Testis (tissue), 2 donors: ENCODE results near the gene NFIX.

Experiments used
- POLR2A ChIP-seq: fragments of 450-650 bp; IDR thresholded peaks from one replicate; pipeline ENCODE4 v1.6.1; 2017; ENCODE audit warnings: antibody characterized with exemption, mild to moderate bottlenecking, moderate library complexity
- TF ChIP-seq, protein P1 (sequence below), 3 experiments: fragments of 450-650 bp in 2 of 3; fragments of 200-600 bp in 1 of 3; sonication (generic) in 1 of 3; IDR thresholded peaks; one replicate each; pipeline ENCODE4 v1.5.1; 2016 to 2019; ENCODE audit warnings: antibody characterized with exemption in 3 of 3, mild to moderate bottlenecking in 2 of 3, moderate library complexity in 1 of 3

DNA sequence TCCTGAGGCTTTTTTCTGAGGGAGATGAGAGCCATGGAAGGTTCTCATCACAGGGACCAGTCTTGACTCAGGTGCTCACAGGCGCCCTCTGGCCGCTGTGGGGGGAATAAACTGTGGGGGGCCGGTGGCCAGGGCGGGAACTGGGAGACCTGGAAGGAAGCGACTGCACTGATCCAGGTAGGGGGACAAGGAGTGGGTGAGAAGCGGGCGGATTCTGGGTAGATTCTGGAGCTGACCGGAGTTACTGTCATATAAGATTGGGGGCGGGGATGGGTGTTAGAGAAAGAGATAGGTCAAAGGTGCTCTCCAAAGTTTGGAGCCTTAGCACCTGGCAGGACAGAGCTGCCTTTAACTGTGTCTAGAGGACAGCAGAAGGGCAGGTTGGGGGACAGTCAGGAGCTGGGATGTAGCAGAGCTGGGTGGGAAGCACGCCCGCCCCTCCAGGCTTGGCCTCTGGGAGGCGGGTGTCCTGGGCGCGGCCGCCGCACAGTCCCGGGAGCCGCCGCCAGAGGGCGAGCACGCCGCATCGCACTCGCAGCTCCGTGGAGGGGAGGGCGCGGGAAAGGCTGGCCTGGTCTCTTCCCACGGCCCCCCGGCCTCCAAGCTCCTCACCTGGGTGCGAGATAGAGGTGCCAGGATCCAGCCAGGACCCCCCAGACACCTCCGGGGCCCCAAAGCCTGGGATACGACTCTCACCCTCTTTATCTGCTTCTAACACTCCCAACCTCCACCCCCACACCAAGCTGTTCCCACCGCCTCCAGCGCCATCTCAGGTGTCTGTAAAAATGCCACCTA is 30.1 kb upstream of the NFIX start:
- TF ChIP-seq POLR2A = no peak
- TF ChIP-seq, protein P1, sequence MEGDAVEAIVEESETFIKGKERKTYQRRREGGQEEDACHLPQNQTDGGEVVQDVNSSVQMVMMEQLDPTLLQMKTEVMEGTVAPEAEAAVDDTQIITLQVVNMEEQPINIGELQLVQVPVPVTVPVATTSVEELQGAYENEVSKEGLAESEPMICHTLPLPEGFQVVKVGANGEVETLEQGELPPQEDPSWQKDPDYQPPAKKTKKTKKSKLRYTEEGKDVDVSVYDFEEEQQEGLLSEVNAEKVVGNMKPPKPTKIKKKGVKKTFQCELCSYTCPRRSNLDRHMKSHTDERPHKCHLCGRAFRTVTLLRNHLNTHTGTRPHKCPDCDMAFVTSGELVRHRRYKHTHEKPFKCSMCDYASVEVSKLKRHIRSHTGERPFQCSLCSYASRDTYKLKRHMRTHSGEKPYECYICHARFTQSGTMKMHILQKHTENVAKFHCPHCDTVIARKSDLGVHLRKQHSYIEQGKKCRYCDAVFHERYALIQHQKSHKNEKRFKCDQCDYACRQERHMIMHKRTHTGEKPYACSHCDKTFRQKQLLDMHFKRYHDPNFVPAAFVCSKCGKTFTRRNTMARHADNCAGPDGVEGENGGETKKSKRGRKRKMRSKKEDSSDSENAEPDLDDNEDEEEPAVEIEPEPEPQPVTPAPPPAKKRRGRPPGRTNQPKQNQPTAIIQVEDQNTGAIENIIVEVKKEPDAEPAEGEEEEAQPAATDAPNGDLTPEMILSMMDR (IDR thresholded peaks at IDR 0.05) = peak; percentile 82 to 95 (median 92)
